WTC11 (cell line): ENCODE measurements around the gene CLCN7. TPM values are rescaled to one million over a fixed set of nuclear protein-coding genes. Genes with fewer than 3 reads are reported as not detected.

Experiments
- ATAC-seq: fragments of 200-7000 bp; cut with Tn5 transposase; 2 replicates; pipeline ENCODE4 v1.10.0; 2021; ENCODE audit warnings: mild to moderate bottlenecking, moderate library complexity
- CTCF ChIA-PET: fragments of 300-600 bp; sonication (Branson Sonifier 250); formaldehyde crosslinking; loops from one replicate; lab custom pipeline; 2021; ENCODE audit warnings: antibody characterized with exemption; lab: Charles Lee
- POLR2A ChIA-PET: fragments of 350-600 bp; sonication (Branson Sonifier 250); formaldehyde crosslinking; loops from one replicate; lab custom pipeline; 2021; ENCODE audit warnings: antibody characterized with exemption; lab: Charles Lee
- DNase-seq: peaks from one replicate; pipeline ENCODE4 v3.0.0; 2021; ENCODE audit warnings: low spot score
- H3K27ac Mint-ChIP-seq: 2 replicates; pipeline ENCODE4 v1.8.0; 2021; ENCODE audit warnings: mixed read lengths
- H3K27me3 Mint-ChIP-seq: 2 replicates; pipeline ENCODE4 v1.8.0; 2021; ENCODE audit warnings: low read depth, mild to moderate bottlenecking, moderate library complexity, mixed read lengths
- H3K36me3 Mint-ChIP-seq: 2 replicates; pipeline ENCODE4 v1.8.0; 2021; ENCODE audit warnings: mixed read lengths
- H3K4me1 Mint-ChIP-seq: 2 replicates; pipeline ENCODE4 v1.8.0; 2022; ENCODE audit warnings: mixed read lengths
- H3K4me3 Mint-ChIP-seq: 2 replicates; pipeline ENCODE4 v1.8.0; 2021; ENCODE audit warnings: mild to moderate bottlenecking, moderate library complexity, mixed read lengths
- H3K9me3 Mint-ChIP-seq: 2 replicates; pipeline ENCODE4 v1.8.0; 2021; ENCODE audit warnings: mixed read lengths
- ATF6 ChIP-seq: sonication (generic); formaldehyde crosslinking; IDR thresholded peaks from 2 replicates; pipeline ENCODE4 v1.8.1; 2023; ENCODE audit warnings: mild to moderate bottlenecking, missing genetic modification reagents
- E2F1 ChIP-seq: sonication (generic); formaldehyde crosslinking; IDR thresholded peaks from 2 replicates; pipeline ENCODE4 v1.8.0; 2022; ENCODE audit warnings: mild to moderate bottlenecking, missing genetic modification reagents
- ESRRA ChIP-seq: sonication (generic); formaldehyde crosslinking; IDR thresholded peaks from 2 replicates; pipeline ENCODE4 v1.8.1; 2022; ENCODE audit warnings: mild to moderate bottlenecking, missing genetic modification reagents, borderline replicate concordance
- ETV6 ChIP-seq: sonication (generic); formaldehyde crosslinking; IDR thresholded peaks from 2 replicates; pipeline ENCODE4 v1.8.1; 2022; ENCODE audit warnings: mild to moderate bottlenecking, missing genetic modification reagents
- FOXK1 ChIP-seq: sonication (generic); formaldehyde crosslinking; IDR thresholded peaks from 2 replicates; pipeline ENCODE4 v1.8.0; 2022; ENCODE audit warnings: mild to moderate bottlenecking, moderate library complexity, missing genetic modification reagents
- FOXP1 ChIP-seq: sonication (generic); formaldehyde crosslinking; IDR thresholded peaks from 2 replicates; pipeline ENCODE4 v1.8.0; 2022; ENCODE audit warnings: missing genetic modification reagents, mild to moderate bottlenecking, moderate library complexity, borderline replicate concordance
- GABPB1 ChIP-seq: sonication (generic); formaldehyde crosslinking; IDR thresholded peaks from 2 replicates; pipeline ENCODE4 v1.8.1; 2023; ENCODE audit warnings: mild to moderate bottlenecking, missing genetic modification reagents
- JAZF1 ChIP-seq: fragments of 250-450 bp; sonication (Bioruptor Pico); IDR thresholded peaks from 2 replicates; pipeline ENCODE4 v1.9.0; 2021; ENCODE audit warnings: moderate library complexity, mild to moderate bottlenecking, inconsistent platforms
- JUN ChIP-seq: sonication (generic); formaldehyde crosslinking; IDR thresholded peaks from 2 replicates; pipeline ENCODE4 v1.8.0; 2023; ENCODE audit warnings: mild to moderate bottlenecking, missing genetic modification reagents
- NFYB ChIP-seq: sonication (generic); formaldehyde crosslinking; conservative IDR thresholded peaks from 2 replicates; pipeline ENCODE4 v1.8.0; 2022; ENCODE audit warnings: low read depth, missing genetic modification reagents
- PRDM15 ChIP-seq: sonication (generic); formaldehyde crosslinking; IDR thresholded peaks from 2 replicates; pipeline ENCODE4 v1.8.0; 2022; ENCODE audit warnings: missing genetic modification reagents
- PREB ChIP-seq: sonication (generic); formaldehyde crosslinking; IDR thresholded peaks from 2 replicates; pipeline ENCODE4 v1.8.1; 2022; ENCODE audit warnings: mild to moderate bottlenecking, missing genetic modification reagents, moderate library complexity, borderline replicate concordance
- RORB ChIP-seq: fragments of 250-450 bp; sonication (Bioruptor Pico); IDR thresholded peaks from 2 replicates; pipeline ENCODE4 v1.9.0; 2021; ENCODE audit warnings: mild to moderate bottlenecking
- ZNF532 ChIP-seq: fragments of 250-450 bp; sonication (Bioruptor Pico); IDR thresholded peaks from 2 replicates; pipeline ENCODE4 v1.9.0; 2021; ENCODE audit warnings: mild to moderate bottlenecking, borderline replicate concordance
- ZNF671 ChIP-seq: fragments of 250-450 bp; sonication (Bioruptor Pico); IDR thresholded peaks from 2 replicates; pipeline ENCODE4 v1.8.0; 2021; ENCODE audit warnings: mild to moderate bottlenecking
- ZSCAN18 ChIP-seq: fragments of 250-450 bp; sonication (Bioruptor Pico); IDR thresholded peaks from 2 replicates; pipeline ENCODE4 v2.1.2; 2022; ENCODE audit warnings: mild to moderate bottlenecking, moderate library complexity
- total RNA-seq: library from RNA; stranded (reverse); gene quantifications from 3 replicates; pipeline ENCODE4 v1.2.3, GENCODE V29; 2021

The CLCN7 gene
- total RNA-seq, 1 experiment from 2014 or later: 94.1 TPM

GRCh38 chr16:1430759-1431496 lies 43.9 kb downstream of the CLCN7 start, which contains the start of gene PERCC1:
Gene PERCC1, plus strand, starts transcription at chr16:1431078. Its CDS starts 1,516 bp downstream, at chr16:1432594.
- H3K4me3 Mint-ChIP-seq: no peak within 1 kb of the TSS
- no peaks in the 10 kb centered on the region for H3K9me3 Mint-ChIP-seq
- ATAC-seq (no peak), DNase-seq (no peak)
- POLR2A ChIA-PET: no interaction called here
- H3K4me1 Mint-ChIP-seq: no peaks in the 10 kb centered on the region
- TF ChIP-seq PRDM15 (CRISPR knock-in tag) (no peak), GABPB1 (CRISPR knock-in tag) (peak; percentile 34; the same call in 1 of the 2 replicates), JAZF1 (CRISPR knock-in tag) (no peak)
- H3K27me3 Mint-ChIP-seq: no peaks in the 10 kb centered on the region
- CTCF ChIA-PET: no interaction called here
- no peak within 1 kb of the TSS for H3K27ac Mint-ChIP-seq
- no peaks in the 10 kb centered on the region for H3K36me3 Mint-ChIP-seq

GRCh38 chr16:1430214-1430758 lies 44.5 kb downstream of the CLCN7 start:
- Mint-ChIP-seq H3K9me3 (no peaks in the 10 kb centered on the region), H3K4me3 (no peak overlapping the region), H3K36me3 (no peaks in the 10 kb centered on the region)
- TF ChIP-seq JUN (CRISPR knock-in tag): no peak
- TF ChIP-seq NFYB (CRISPR knock-in tag): no peak
- no peak for TF ChIP-seq ZSCAN18 (CRISPR knock-in tag)
- TF ChIP-seq FOXK1 (CRISPR knock-in tag): no peak
- no peak for TF ChIP-seq ATF6 (CRISPR knock-in tag)
- TF ChIP-seq ESRRA: no peak
- no peak for TF ChIP-seq FOXP1 (CRISPR knock-in tag)
- TF ChIP-seq, all 79 proteins: peak for 0
- DNase-seq: no peak
- no peaks in the 10 kb centered on the region for H3K27me3 Mint-ChIP-seq
- no peak for ATAC-seq
- no peak overlapping the region for H3K27ac Mint-ChIP-seq
- ChIA-PET POLR2A (no interaction called here), CTCF (interaction anchor here (0.6 kb wide), 1 partner anchor 50 kb away, joined by 3 read pairs; no protein-coding TSS in a partner anchor)
- no peaks in the 10 kb centered on the region for H3K4me1 Mint-ChIP-seq

- ATAC-seq: no peak
- CTCF ChIA-PET: interaction anchor here (0.6 to 1.3 kb wide), 5 partner anchors 9 to 63 kb away, joined by 3 to 6 read pairs (median 4); partner anchors contain the start of genes TELO2 and UQCC4
- Mint-ChIP-seq H3K4me1 (no peaks in the 10 kb centered on the region), H3K9me3 (no peaks in the 10 kb centered on the region), H3K27ac (no peak overlapping the region), H3K36me3 (no peaks in the 10 kb centered on the region), H3K4me3 (no peak overlapping the region), H3K27me3 (no peaks in the 10 kb centered on the region)
- no peak for DNase-seq
- POLR2A ChIA-PET: no interaction called here
- TF ChIP-seq FOXP1 (CRISPR knock-in tag) (no peak), PREB (CRISPR knock-in tag) (no peak), E2F1 (CRISPR knock-in tag) (no peak), ZNF532 (CRISPR knock-in tag) (no peak), RORB (CRISPR knock-in tag) (no peak), ZNF671 (CRISPR knock-in tag) (no peak), ETV6 (CRISPR knock-in tag) (no peak)
These were observed 45.2 kb downstream of the CLCN7 start for GRCh38 chr16:1429631-1430030.
